Measurements from ENCODE around the gene MRPS35.

MRPS35 gene

DNA sequence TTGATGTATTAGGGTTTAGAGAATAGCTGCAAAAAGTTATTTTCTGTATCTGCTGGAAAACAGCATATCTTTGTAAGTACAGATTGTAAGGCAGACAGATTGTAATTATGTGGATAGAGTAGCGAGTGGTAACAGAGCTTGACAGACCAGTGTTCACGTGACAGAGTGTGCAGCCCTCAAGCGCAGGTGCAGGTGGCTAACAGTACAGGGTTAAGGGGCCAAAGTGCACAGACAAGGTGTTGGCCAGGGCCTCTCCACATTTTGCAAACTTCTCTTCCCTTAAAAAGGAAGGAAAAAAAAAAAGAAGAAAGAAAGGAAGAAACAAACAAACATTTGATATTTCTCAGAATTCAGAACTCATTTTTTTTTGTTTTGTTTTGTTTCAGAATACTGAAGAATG, 44.2 kb downstream of the MRPS35 start:
- H3K4me3 ChIP-seq: no peak overlapping the region
- TF ChIP-seq CTCF (IDR thresholded peaks at IDR 0.05): no peak
- DNase-seq (ENCODE audit: low spot score): no peak
- no peak overlapping the region for H3K27ac ChIP-seq

- no peak for TF ChIP-seq CTCF (IDR thresholded peaks at IDR 0.05)
- DNase-seq (ENCODE audit: low spot score): no peak
- H3K27ac ChIP-seq: no peak overlapping the region
- H3K4me3 ChIP-seq: no peak overlapping the region
Measured at GRCh38 chr12:27756670-27757195, 46.1 kb downstream of the MRPS35 start.

DNA sequence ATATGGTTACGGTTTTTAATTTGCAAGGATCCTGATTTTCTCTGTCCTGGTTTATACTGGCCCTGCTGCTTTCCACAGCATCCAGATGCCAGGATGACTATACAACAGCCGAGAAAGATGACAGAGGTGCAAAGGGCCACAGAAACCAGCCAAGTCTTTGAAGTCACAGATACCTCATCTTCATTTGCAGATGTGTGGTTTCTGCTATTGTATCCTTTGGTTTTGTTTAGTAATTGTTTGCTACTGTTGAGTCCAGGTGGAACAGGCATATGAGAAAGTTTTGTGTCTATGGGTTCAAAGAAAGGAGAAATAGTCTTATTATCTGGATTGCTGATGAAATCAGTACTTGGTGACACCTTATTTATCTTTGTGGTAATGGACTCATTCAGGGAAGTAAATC, 52.1 kb downstream of the MRPS35 start:
- TF ChIP-seq CTCF (IDR thresholded peaks at IDR 0.05): no peak
- Histone ChIP-seq H3K27ac (no peak overlapping the region), H3K4me3 (no peak overlapping the region)
- DNase-seq (ENCODE audit: low spot score): no peak

GRCh38 chr12:27766587-27766986, 56.0 kb downstream of the MRPS35 start:
- H3K27ac ChIP-seq: no peak overlapping the region
- no peak overlapping the region for H3K4me3 ChIP-seq
- no peak for TF ChIP-seq CTCF (IDR thresholded peaks at IDR 0.05)
- DNase-seq (ENCODE audit: low spot score): no peak

DNA sequence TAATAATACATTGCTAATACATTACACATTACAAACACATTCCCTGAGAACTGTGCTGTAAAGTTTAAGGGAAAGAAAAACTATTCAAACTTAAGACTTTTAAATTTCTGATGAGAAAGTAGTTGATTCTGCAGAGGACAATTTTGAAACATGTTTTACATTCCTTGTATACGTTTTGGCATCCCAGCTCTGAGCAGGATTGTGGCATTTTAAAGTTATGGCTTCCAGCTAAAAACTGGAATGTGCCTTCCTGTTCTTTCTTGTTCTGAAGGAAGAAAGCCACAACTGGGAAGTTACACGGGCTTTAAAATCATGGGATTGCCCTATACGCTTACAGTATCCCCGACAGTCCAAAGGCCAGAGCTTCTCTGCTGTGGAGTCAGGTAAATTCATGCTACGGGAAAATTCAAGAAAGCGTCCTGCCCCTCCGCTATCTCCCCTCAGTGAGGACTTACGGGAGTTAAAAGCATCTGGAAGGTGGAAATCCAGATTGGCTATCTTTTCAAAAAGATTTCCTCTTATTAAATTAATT, 58.6 kb downstream of the MRPS35 start:
- no peak for DNase-seq (ENCODE audit: low spot score)
- no peak for TF ChIP-seq CTCF (IDR thresholded peaks at IDR 0.05)
- Histone ChIP-seq H3K27ac (no peak overlapping the region), H3K4me3 (no peak overlapping the region)

DNA sequence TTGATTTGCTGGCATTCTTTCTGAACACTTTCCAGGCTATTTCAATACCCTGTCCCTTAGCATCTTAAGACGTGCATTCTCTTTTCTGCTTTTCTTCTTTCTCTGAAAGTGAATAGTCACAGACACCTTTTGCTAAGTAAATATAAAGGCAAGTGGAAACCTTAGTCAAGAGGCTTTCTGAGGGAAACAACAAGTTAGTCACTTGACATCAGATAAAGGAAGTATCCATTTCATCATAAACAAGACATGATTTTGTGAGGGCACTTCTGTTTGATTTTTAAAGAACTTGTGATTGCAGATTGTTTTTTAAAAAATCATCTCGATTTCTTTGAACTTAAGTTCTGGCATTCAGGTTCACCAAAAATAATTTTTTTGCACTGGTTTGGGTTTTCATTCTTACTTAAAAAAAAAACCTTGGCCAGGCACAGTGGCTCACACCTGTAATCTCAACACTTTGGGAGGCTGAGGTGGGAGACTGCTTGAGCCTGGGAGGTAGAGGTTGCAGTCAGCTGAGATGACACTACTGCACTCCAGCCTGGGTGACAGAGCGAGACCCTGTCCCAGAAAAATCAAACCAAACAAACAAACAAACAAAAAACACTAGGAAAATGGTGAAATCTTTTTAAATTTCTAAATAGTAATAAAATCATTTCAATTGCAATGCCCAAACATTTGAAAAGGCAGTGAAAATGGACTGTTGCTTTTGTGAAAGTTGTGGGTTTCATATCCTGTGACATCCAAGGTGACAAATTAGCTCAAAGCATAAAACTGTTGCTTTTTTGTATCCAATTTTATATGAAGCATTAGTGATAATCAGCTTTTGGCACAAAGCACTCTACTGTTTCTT, 61.1 kb downstream of the MRPS35 start:
- no peak for TF ChIP-seq CTCF (IDR thresholded peaks at IDR 0.05)
- no peak for DNase-seq (ENCODE audit: low spot score)
- Histone ChIP-seq H3K27ac (no peak overlapping the region), H3K4me3 (no peak overlapping the region)
